ENCODE results near the gene JUNB.

The JUNB gene

DNA sequence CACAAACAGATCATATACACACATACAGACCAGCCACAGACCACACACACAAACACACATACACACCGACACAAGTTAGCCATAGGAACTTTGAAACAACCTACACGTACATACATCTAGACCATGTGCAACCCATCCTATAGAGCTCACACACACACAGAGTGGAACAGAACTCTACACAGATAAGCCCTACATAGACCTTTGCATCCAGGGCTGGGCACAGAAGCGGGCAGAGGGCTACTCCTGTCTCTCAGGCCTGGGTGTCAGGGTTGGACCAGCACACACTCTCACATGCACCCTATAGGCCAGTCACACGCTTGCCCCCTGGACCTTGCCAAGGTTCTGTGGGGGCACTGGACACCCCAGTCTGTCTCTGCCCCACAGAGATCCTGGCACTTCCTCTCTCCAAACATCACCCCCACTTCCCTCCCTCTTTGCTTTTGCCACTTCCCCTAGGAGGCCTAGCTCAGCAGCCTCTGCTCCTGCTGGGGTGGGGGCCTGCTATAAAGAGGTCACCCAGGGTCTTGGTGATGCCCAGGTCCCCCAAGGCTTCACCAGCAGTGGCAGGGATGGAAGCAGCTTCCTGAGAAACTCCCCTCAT is 5.8 kb upstream of the JUNB start:
- TF ChIP-seq, protein P1, sequence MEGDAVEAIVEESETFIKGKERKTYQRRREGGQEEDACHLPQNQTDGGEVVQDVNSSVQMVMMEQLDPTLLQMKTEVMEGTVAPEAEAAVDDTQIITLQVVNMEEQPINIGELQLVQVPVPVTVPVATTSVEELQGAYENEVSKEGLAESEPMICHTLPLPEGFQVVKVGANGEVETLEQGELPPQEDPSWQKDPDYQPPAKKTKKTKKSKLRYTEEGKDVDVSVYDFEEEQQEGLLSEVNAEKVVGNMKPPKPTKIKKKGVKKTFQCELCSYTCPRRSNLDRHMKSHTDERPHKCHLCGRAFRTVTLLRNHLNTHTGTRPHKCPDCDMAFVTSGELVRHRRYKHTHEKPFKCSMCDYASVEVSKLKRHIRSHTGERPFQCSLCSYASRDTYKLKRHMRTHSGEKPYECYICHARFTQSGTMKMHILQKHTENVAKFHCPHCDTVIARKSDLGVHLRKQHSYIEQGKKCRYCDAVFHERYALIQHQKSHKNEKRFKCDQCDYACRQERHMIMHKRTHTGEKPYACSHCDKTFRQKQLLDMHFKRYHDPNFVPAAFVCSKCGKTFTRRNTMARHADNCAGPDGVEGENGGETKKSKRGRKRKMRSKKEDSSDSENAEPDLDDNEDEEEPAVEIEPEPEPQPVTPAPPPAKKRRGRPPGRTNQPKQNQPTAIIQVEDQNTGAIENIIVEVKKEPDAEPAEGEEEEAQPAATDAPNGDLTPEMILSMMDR (conservative IDR thresholded peaks at IDR 0.05; ENCODE audit: low read depth, low read length): no peak
- H3K4me3 ChIP-seq (ENCODE audit: low read length): no peak overlapping the region
- DNase-seq (ENCODE audit: low read depth): no peak

DNA sequence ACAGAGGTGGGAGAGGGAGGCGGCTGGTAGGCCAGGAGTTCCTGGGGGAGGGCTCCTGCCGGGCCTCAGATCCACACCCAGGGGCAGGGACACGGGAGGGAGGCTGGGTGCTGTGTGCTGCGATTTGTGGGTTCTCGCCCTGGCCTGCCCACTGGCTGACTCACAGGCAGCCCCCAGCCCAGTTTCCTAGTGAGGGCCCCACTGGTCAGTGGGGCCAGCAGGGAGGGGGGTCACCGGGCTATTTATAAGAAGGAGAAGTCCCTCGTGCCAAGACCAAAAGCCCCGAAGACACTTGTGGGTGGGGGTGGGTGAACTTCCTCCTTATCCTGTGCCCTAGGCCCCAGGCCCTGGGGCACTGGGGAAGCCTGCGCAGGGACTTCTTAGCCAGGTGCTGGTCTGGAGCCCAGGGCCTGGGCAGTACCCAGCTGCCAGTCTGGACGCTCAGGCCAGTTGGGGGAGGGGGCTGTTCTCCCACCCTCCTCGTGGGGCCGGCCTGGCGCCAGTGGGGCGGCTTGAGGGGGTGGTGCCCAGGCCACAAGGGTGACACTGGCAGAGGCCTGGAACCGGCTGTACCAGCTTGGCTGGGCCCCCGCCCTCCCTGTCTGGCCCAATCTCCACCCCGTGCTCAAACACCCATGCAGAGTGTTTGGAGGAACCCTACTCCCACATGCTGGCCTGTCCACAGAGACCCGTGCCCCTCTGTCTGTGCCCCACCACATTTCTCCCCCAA is 5.0 kb upstream of the JUNB start:
- H3K4me3 ChIP-seq (ENCODE audit: low read length): no peak overlapping the region
- DNase-seq (ENCODE audit: low read depth): no peak
- TF ChIP-seq, protein P1 (conservative IDR thresholded peaks at IDR 0.05; ENCODE audit: low read depth, low read length): no peak

DNA sequence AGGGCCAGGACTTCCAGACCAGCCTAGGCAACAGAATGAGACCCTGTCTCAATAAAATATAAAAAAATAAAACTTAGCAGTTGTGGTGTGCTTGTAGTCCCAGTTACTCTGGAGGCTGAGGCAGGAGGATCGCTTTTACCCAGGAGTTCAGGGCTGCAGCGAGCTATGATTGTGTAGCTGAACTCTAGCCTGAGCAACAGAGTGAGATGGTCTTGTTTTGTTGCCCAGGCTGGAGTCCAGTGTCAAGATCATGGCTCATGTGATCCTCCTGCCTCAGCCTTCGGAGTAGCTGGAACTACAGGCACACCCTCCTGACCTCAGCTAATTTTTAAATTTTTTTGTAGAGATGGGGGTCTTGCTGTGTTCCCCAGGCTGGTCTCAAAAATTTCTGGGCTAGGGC is 4.3 kb upstream of the JUNB start:
- H3K4me3 ChIP-seq (ENCODE audit: low read length): no peak overlapping the region
- DNase-seq (ENCODE audit: low read depth): no peak
- TF ChIP-seq, protein P1 (conservative IDR thresholded peaks at IDR 0.05; ENCODE audit: low read depth, low read length): no peak

- no peak overlapping the region for H3K4me3 ChIP-seq (ENCODE audit: low read length)
- no peak for DNase-seq (ENCODE audit: low read depth)
- TF ChIP-seq, protein P1 (conservative IDR thresholded peaks at IDR 0.05; ENCODE audit: low read depth, low read length): no peak
Observed at GRCh38 chr19:12787458-12787857, 3.8 kb upstream of the JUNB start.

- TF ChIP-seq, protein P1 (conservative IDR thresholded peaks at IDR 0.05; ENCODE audit: low read depth, low read length): no peak
- DNase-seq (ENCODE audit: low read depth): no peak
- H3K4me3 ChIP-seq (ENCODE audit: low read length): no peak overlapping the region
Observed at GRCh38 chr19:12788042-12788681, 3.1 kb upstream of the JUNB start.

DNA sequence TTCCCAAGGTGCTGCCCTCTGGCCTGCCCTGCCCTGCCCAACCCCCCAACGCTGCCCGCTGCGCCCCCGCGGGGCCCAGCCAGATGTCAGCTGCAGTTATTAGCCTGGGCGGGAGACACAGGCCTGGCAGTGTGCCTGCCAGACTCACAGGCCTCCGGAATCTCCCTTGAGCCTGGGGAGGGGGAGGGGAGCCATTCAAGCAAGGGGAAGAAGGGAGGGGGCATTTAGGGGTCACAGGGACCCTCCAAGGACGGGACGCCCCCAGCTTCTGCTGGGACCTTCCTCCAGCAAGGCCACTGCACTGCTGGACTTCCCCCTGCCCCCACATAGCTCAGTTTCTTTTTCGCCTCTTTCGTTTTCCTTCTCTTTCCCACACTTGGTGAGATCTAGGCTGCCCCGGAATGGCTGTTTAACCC is 2.6 kb upstream of the JUNB start:
- peak overlapping the region; percentile 19 for H3K4me3 ChIP-seq (ENCODE audit: low read length)
- TF ChIP-seq, protein P1 (conservative IDR thresholded peaks at IDR 0.05; ENCODE audit: low read depth, low read length): no peak
- DNase-seq (ENCODE audit: low read depth): no peak

All from retinal pigment epithelial cell (primary cell).